SK-N-SH treated with all-trans-retinoic acid at 6 μM for 48 hours (cell line): ENCODE data around the gene PHF11.

ENCODE experiments used
- ATAC-seq: fragments of 200-7000 bp; cut with Tn5 transposase; 3 replicates; pipeline ENCODE4 v1.9.1; 2020; ENCODE audit warnings: mild to moderate bottlenecking, moderate library complexity
- ARNTL ChIP-seq: fragments of 450-650 bp; formaldehyde crosslinking; IDR thresholded peaks from 2 replicates; pipeline ENCODE4 v1.5.0; 2020; ENCODE audit warnings: low read depth, mild to moderate bottlenecking, moderate library complexity, borderline replicate concordance
- BACH2 ChIP-seq: fragments of 250-450 bp; sonication (Bioruptor Pico); IDR thresholded peaks from 2 replicates; pipeline ENCODE4 v1.9.0; 2021; ENCODE audit warnings: mild to moderate bottlenecking, borderline replicate concordance
- CREB5 ChIP-seq: fragments of 250-450 bp; sonication (Bioruptor Pico); IDR thresholded peaks from 2 replicates; pipeline ENCODE4 v1.5.1; 2020; ENCODE audit warnings: low read depth, mild to moderate bottlenecking, moderate library complexity
- CSRNP3 ChIP-seq: fragments of 250-450 bp; sonication (Bioruptor Pico); IDR thresholded peaks from 2 replicates; pipeline ENCODE4 v1.5.1; 2021; ENCODE audit warnings: mild to moderate bottlenecking, moderate library complexity
- GLIS3 ChIP-seq: fragments of 250-450 bp; sonication (Bioruptor Pico); IDR thresholded peaks from 2 replicates; pipeline ENCODE4 v1.5.0; 2020; ENCODE audit warnings: mild to moderate bottlenecking, moderate library complexity
- ISL1 ChIP-seq: fragments of 250-450 bp; sonication (Bioruptor Pico); IDR thresholded peaks from 2 replicates; pipeline ENCODE4 v2.1.2; 2022; ENCODE audit warnings: mild to moderate bottlenecking, moderate library complexity
- OSR1 ChIP-seq: fragments of 250-450 bp; sonication (Bioruptor Pico); IDR thresholded peaks from 2 replicates; pipeline ENCODE4 v1.8.0; 2022; ENCODE audit warnings: moderate library complexity, mild to moderate bottlenecking, inconsistent platforms
- PATZ1 ChIP-seq: fragments of 250-450 bp; sonication (Bioruptor Pico); IDR thresholded peaks from 2 replicates; pipeline ENCODE4 v1.8.0; 2020; ENCODE audit warnings: mild to moderate bottlenecking, moderate library complexity, borderline replicate concordance
- POU6F1 ChIP-seq: fragments of 250-450 bp; sonication (Bioruptor Pico); IDR thresholded peaks from 2 replicates; pipeline ENCODE4 v1.8.0; 2021; ENCODE audit warnings: low read depth, mild to moderate bottlenecking, moderate library complexity, borderline replicate concordance
- PPARA ChIP-seq: fragments of 250-450 bp; sonication (Bioruptor Pico); IDR thresholded peaks from 2 replicates; pipeline ENCODE4 v1.5.0; 2020; ENCODE audit warnings: mild to moderate bottlenecking, borderline replicate concordance
- SNAI2 ChIP-seq: fragments of 250-450 bp; sonication (Bioruptor Pico); IDR thresholded peaks from 2 replicates; pipeline ENCODE4 v1.5.0; 2020; ENCODE audit warnings: mild to moderate bottlenecking, moderate library complexity
- TCF4 ChIP-seq: fragments of 250-450 bp; sonication (Bioruptor Pico); IDR thresholded peaks from 2 replicates; pipeline ENCODE4 v1.8.0; 2021; ENCODE audit warnings: mild to moderate bottlenecking, moderate library complexity, borderline replicate concordance
- ZC3H10 ChIP-seq: fragments of 250-450 bp; sonication (Bioruptor Pico); IDR thresholded peaks from 2 replicates; pipeline ENCODE4 v1.5.1; 2021; ENCODE audit warnings: mild to moderate bottlenecking, moderate library complexity
- ZFP3 ChIP-seq: fragments of 250-450 bp; sonication (Bioruptor Pico); IDR thresholded peaks from 2 replicates; pipeline ENCODE4 v1.5.0; 2020; ENCODE audit warnings: mild to moderate bottlenecking, moderate library complexity
- ZFP30 ChIP-seq: fragments of 450-650 bp; formaldehyde crosslinking; IDR thresholded peaks from 2 replicates; pipeline ENCODE4 v1.5.0; 2022; ENCODE audit warnings: mild to moderate bottlenecking, moderate library complexity
- ZNF565 ChIP-seq: fragments of 450-650 bp; formaldehyde crosslinking; conservative IDR thresholded peaks from 2 replicates; pipeline ENCODE4 v1.5.0; 2020; ENCODE audit warnings: low read depth, mild to moderate bottlenecking, moderate library complexity
- ZNF8 ChIP-seq: fragments of 450-650 bp; formaldehyde crosslinking; IDR thresholded peaks from 2 replicates; pipeline ENCODE4 v1.5.0; 2020; ENCODE audit warnings: mild to moderate bottlenecking, moderate library complexity

The PHF11 gene

GRCh38 chr13:49476529-49476928 lies 19.2 kb upstream of the PHF11 start:
- no peak for ATAC-seq
- TF ChIP-seq ZNF565 (CRISPR knock-in tag): no peak
- TF ChIP-seq CREB5 (CRISPR knock-in tag): no peak
- no peak for TF ChIP-seq GLIS3 (CRISPR knock-in tag)
- TF ChIP-seq ZNF8: no peak
- TF ChIP-seq PATZ1: no peak
- no peak for TF ChIP-seq TCF4 (CRISPR knock-in tag)

GRCh38 chr13:49481788-49482187 lies 14.0 kb upstream of the PHF11 start:
- no peak for ATAC-seq

More at GRCh38 chr13:49481788-49482187, 14.0 kb upstream of the PHF11 start:
- TF ChIP-seq BACH2 (no peak), OSR1 (CRISPR knock-in tag) (no peak), CSRNP3 (no peak), TCF4 (CRISPR knock-in tag) (no peak), ISL1 (CRISPR knock-in tag) (no peak), ARNTL (CRISPR knock-in tag) (no peak), SNAI2 (CRISPR knock-in tag) (no peak), POU6F1 (CRISPR knock-in tag) (no peak), PATZ1 (no peak), ZC3H10 (CRISPR knock-in tag) (no peak), ZFP30 (no peak), GLIS3 (CRISPR knock-in tag) (no peak), CREB5 (CRISPR knock-in tag) (no peak), PPARA (CRISPR knock-in tag) (no peak), ZFP3 (no peak)
